SH-SY5Y (cell line): ENCODE data around the gene TSPAN18.

Experiments used
- GATA2 ChIP-seq: IDR thresholded peaks from 2 replicates; pipeline ENCODE4 v1.6.1; 2011; ENCODE audit warnings: mild to moderate bottlenecking, low read depth, low read length
- GATA3 ChIP-seq: IDR thresholded peaks from 2 replicates; pipeline ENCODE4 v1.6.1; 2011; ENCODE audit warnings: low read depth, mild to moderate bottlenecking, low read length, moderate library complexity

DNA sequence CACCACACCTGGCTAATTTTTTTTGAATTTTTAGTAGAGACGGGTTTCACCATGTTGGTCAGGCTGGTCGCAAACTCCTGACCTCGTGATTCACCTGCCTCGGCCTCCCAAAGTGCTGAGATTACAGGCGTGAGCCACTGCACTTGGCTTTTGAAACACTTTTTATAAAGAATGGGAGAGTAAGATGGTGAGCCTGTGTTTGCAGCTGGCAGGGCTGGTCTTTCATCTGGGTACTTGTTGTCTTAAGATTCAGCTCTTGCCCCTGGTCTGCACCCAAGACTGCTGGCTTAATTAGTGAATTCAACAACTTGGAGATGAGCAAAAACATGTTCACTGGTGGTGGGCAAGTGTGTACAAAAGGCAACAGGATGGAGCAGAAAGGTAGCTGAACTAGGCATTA, 4.0 kb downstream of the TSPAN18 start:
- TF ChIP-seq GATA2 (no peak), GATA3 (no peak)
